Stimulated activated CD4-positive, alpha-beta T cell treated with anti-CD3 and anti-CD28 coated beads, Interleukin-15, amount 100 ng/mL, for 24 hours (primary cell): ENCODE data around the gene SORBS2.
"Not testable (repeated sequence)": the region's sequence is repeated elsewhere in the genome, so short reads cannot be mapped to it uniquely, and the experiment has no call there.

Experiments used
- DNase-seq: peaks from one replicate; pipeline ENCODE4 v3.0.0-alpha.2; 2020

The SORBS2 gene

GRCh38 chr4:185811509-185812364 is at the start of gene SORBS2:
TSS of gene SORBS2 (minus strand) at chr4:185812194. CDS start at chr4:185690571, 121,623 bp downstream.
- no peak for DNase-seq

GRCh38 chr4:185859111-185859510 is 47.1 kb upstream of the SORBS2 start:
- no peak for DNase-seq

GRCh38 chr4:185857561-185857960 is 45.6 kb upstream of the SORBS2 start:
- not testable (repeated sequence) for DNase-seq

- no peak for DNase-seq
Measured at GRCh38 chr4:185853841-185854240, 41.8 kb upstream of the SORBS2 start.

GRCh38 chr4:185852961-185853360 is 41.0 kb upstream of the SORBS2 start:
- no peak for DNase-seq

DNA sequence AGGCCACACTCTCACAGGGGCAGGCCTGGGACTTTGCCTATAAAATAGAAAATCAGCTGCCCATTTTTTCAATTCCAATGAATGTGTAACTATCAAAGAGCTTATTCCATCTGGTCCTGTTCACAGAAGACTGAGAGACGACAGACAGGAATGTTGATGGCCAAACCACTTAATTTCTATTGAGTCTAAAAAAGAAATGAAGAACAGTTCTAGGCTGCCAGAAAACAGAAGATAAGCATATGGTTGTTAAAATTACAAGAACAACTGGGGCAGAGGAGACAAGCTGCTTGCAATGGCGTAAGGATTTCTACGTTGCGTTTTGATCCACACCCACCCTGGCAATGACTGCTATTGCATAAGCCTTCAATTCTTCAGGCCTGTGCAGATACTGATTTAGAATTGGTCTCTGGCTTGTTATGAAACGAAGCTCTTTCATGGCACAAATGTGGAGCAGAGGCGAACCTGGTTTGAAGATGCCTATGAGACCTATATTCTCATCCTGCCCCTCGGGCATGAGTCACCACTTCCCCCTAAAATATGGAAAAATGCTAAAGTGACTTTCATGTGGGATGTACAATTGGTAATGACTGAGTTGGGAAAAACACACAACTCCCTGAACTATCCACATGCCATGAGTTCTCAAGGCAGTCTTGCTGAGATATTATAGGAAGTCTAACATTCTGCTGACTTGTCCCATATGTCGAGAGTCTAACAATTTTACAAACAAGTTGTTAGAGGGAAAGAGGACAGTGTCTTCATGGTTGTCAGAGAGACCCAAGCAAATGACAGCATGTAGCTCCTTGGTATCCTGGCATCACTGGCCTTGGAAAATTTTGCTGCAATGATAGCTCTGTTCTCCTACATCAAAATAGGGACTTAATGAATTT is 37.9 kb upstream of the SORBS2 start:
- no peak for DNase-seq

GRCh38 chr4:185847352-185848097 is 35.5 kb upstream of the SORBS2 start:
- DNase-seq: no peak

DNA sequence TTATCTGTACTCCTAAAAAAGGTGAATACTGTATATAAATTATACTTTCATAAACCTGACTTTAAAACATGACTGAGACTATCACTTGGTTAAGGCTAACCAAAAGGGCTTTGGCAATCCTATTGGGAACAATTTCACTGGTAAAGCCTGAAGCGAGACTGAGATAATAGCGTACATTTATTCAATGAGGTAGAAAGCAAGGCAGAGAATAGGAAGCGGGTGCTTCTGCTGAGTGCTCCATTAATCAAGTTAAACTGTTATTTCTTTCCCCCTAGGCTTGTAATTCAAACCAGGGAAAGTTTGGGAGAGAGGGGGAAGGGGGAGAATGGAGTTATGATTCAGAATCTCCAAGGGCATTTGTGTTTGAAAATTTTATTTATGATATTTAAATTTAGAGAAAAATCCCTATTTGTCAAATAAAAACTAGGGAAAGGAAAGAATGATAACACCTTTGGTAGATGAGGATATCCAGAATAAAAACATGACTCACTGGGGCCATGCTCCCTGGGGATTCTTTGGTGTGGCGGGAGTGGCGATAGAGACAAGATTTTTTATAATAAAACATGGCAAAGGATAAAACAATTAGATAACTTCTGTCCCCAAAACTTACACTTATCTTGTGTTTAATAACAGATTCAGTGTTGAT is 34.6 kb upstream of the SORBS2 start:
- no peak for DNase-seq

GRCh38 chr4:185845966-185846365 is 34.0 kb upstream of the SORBS2 start:
- DNase-seq: no peak

- no peak for DNase-seq
Measured at GRCh38 chr4:185841451-185841850, 29.5 kb upstream of the SORBS2 start.

GRCh38 chr4:185840953-185841352 is 29.0 kb upstream of the SORBS2 start:
- DNase-seq: no peak

DNA sequence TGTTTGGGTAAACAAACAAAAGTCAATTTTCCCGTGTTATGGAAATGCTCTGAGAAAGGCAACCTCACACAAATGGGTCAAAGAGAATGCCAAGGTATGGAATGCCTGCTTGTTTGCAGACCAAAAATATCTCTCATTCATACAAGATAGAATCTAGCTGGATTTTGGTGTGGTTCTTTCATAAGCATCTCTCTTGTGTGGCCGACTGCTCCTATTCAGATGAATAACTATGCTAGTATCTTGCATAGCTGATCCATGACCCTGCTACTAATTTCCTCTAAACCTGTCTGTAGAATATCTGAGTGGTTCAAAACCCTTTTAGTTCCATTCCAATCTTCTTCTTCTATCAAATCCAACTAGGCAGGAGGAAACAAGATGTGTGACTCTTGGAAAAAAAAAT is 28.2 kb upstream of the SORBS2 start:
- no peak for DNase-seq

GRCh38 chr4:185839770-185840169 is 27.8 kb upstream of the SORBS2 start:
- no peak for DNase-seq

DNA sequence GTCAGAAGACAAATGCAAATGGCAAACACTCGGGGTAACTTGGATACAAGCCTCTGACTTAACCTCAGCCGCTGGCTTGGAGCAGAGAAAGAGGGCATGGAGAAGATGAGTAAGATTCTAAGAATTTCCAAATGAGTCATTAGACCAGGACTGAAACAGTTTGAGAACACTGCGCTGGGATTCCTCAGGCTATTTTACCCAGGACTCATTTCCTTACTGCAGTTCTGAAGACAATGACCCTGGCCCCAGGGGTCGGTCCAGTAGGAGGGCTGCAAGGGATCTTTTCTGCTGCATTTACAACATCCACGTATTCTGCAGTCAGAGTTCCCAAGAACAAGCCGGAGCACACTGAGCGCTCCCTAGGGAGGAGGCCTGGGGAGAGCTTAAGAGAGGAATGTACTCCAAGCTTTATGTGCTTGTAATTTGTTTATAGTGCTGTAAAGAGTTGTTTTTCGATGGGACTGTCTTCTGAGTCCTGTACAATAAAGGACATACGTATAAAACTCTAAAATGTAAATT is 27.3 kb upstream of the SORBS2 start:
- DNase-seq: no peak

GRCh38 chr4:185838514-185839193 is 26.7 kb upstream of the SORBS2 start:
- no peak for DNase-seq

DNA sequence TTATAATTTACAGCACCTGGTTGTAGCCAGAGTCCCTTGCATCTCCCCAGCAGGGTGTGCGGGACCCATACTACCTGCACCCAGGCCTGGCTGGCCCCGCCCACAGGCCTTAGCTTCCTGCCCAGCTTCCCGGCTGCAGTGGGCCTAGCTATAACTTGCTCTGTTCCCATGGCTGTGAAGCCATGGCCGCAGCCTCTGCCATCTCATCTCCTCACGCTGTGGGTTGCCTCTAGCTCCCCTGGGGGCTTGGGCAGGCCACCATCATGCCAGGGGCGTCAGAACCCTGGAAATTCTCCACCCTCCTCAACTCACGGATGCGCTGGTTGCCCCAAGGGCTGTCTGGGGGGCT is 26.1 kb upstream of the SORBS2 start:
- DNase-seq: no peak

DNA sequence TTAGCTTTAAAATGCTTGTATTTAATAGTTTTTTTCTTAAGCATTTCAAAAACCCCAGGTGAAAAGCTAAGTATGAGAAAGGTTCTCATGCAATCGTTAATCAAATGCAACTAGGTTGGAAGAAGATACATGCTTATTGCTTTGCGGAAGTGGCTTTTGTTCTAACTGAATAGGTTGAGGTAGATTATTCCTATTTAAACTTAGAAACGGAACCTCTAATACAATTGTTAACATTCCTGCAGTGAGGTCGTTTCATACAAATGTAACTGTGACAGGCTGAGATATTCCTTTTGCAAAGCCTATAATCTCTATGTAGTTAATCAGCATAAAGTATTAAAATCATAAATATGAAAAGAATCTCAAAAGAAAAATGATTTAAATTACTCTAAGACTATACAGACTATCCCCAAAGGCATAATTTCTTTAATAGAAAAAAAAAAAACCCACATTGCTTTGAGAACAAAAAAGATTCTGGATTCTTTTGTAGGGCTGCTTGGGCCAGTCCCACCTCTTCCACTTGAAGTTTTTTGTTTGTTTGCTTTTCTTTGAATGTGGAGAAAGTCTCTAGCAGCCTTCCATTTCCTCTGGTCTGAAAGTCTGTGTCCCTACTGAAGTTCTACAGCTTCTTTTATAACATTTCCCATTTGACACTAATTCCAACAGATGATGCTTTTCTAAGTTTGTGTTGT is 25.6 kb upstream of the SORBS2 start:
- DNase-seq: no peak

- DNase-seq: no peak
Measured at GRCh38 chr4:185836241-185837084, 24.5 kb upstream of the SORBS2 start.

DNA sequence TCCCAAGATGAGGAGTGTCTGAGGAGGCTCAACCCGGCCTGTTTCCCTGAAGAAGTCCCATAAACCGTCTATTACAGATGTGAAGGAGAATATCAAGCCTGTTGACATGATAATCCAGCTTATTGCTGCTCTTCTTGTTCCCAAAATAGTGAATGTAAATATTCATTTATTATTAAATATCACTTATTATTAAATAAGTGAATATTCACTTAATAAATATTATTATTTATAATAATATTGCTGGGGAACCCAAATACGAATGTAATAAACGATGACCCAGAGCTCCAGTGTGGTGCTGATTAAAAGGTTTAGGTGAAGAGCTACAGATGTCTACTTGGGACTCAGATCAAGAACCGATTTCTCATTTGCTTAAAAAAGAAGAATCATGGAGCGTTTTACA is 23.8 kb upstream of the SORBS2 start:
- no peak for DNase-seq

- no peak for DNase-seq
Measured at GRCh38 chr4:185835336-185835735, 23.3 kb upstream of the SORBS2 start.
